ENCODE measurements around the gene RAD18.

The RAD18 gene

GRCh38 chr3:8962226-8962861 is 928 bp downstream of the RAD18 start:
- DNase-seq: no peak

DNA sequence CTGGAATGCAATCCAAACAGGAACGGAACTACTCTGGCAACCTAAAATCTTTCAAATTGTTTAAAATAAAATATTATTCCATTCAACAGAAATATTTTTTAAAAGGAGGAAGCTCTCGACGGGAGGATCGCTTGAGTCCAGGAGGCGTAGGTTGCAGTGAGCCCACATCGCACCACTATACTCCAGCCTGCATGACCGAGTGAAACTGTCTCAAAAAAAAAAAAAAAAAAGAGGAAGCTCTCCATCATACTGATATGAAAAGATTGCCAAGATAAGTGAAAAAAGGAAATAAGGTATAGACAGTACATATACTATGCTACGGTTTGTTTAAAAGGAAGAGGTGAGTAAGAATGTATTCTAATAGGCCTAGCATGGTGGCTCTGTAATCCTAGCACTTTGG is 3.6 kb downstream of the RAD18 start:
- DNase-seq: no peak

- no peak for DNase-seq
Measured at GRCh38 chr3:8954938-8955763, 8.1 kb downstream of the RAD18 start.

DNA sequence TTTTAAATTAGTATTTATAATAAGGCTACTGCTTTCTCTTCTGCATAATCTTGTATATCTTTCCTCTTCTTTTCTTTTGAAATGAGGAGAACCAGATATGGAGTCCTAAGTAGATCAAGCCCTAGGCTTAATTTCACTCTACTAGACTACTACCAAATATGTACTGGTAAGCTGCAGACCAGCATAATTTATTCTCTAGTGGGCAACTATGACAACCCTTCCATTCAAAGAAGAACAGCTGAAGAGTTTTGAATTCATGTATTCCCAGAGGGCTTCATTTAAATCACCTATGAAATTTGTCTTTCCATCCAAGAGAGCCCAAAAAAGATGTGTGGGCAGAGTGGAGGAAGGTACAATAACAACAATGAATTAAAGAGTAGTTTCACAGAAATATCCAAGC is 10.0 kb downstream of the RAD18 start:
- DNase-seq: no peak

DNA sequence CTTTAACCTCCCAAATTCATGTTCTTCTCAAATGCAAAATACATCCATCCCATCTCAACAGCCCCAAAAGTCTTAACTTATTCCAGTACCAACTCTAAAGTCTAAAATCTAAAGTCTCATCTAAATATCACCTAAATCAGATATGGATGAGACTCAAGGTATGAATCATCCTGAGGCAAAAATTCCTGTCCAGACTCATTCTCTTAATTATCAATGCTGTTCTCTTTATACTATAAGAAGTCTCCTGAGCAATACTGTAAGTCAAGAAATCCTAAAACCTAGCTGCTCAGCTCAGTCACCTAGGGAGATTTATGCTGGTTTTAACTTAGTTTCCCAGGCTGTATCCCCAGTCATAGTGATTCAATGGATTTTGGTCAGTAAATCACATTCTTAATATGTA is 11.1 kb downstream of the RAD18 start:
- no peak for DNase-seq

DNA sequence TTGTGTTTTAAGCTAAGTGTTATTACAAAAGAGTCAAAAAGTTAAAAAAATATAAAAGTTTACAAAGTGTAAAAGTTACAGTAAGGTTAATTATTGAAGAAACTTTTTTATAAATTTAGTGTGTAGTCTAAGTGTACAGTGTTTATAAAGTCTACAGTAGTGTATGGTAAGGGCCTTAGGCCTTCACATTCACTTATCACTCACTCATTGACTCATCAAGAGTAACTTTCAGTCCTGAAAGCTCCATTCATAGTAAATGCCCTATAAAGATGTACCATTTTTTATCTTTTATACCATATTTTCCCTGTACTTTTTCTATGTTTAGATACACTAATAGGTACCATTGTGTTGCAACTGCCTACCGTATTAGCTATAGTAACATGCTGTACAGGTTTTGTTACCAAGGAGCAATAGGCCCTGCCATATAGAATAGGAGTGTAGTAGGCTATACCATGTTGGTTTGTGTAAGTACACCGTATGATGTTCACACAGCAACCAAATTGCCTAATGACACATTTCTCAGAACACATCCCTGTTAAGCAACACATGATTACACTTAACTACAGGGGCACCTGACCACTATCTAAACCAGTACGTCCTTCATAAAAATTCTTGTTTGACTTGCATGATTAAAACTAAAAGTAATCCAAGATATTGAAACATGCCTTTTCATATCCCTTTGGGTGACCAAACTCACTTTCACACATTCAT is 17.2 kb downstream of the RAD18 start:
- no peak for DNase-seq

- no peak for DNase-seq
Measured at GRCh38 chr3:8942746-8943488, 20.4 kb downstream of the RAD18 start.

DNA sequence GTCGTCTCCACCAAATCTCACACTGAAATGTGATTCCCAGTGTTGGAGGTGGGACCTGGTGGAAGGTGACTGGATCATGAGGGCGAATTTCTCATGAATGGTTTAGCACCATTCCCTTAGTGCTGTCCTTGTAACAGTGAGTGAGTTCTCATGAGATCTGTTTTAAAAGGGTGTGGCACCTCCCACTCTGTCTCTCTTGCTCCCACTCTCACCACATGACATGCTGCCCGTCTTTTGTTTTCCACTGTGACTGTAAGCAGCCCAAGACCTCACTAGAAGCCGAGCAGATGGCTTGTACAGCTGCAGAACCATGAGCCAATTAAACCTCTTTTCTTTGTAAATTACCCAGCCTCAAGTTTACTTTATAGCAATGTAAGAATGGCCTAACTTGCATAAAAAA is 21.2 kb downstream of the RAD18 start:
- DNase-seq: no peak

GRCh38 chr3:8938021-8938420 is 25.3 kb downstream of the RAD18 start:
- no peak for DNase-seq

DNA sequence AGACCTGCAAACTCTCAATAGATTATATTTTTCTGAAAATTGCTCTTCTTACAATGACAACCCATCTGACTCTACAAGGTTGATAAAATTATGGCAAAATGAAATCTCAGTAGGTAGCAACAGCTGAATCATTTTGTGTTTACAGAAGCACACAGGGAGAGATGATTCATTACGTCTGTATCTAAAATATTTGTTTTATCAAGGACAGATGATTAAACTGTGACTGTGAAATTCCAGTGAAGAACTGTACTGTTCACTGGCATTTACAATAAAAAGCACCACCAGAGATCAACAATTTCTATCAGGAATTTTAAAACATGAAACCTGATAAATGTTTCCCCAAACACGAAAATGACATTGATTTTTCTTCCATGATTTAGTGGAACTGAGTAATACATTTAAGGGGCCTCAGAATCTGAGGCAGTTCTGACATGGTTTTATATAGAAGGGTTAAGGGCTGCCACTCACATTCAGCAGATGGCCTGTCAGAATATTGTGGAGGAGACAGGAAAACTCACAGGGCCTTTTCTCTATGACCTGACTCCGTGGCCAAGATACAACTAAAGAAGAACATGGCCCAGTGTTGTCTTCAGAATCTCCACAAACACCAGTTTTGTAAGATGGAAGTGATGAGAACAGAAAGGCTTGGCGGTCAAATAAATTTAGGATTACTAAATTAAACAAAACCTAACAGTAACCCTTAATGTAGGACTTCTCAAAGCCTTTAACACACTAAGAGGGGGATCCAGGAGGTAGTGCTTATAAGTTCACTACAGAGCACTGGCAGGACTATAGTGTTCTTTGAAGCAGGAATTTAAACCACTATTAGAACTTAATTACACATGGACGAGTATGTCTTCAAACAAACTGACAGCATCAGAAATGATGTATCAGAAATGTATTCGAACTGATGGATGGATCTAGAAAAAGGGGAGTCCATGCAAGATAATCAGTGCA is 25.9 kb downstream of the RAD18 start:
- no peak for DNase-seq

DNA sequence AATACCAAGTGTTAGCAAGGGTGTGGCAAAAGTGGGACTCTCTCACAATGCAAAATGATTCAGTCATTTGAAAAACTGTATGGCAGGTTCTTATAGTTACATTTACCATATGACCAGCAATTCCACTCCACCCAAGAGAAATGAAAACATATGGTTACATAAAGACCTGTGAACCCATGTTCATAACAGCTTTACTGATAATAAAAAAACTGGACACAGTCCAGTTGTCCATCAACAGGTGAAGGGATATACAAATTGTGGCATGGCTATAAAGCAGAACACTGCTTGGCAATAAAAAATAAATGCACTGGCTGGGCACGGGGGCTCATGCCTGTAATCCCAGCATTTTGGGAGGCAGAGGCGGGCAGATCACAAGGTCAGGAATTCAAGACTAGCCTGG is 30.8 kb downstream of the RAD18 start:
- no peak for DNase-seq

DNA sequence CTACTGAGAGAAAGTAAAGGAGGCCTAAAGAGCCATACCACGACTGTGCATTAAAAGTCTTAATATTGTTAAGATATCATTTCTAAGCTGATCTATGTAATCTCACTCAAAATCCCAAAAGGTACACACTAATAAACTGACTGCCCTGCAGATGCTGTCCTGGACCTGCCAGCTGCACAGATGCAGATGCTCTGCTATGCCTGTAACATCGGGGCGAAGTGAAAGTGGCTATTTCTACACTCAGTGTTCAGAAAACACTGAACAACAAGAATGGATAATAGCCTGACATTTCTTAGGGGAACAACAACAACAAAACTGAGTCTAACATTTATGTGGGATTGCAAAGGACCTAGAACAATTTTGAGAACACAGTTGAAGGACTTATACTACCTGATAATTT is 31.9 kb downstream of the RAD18 start:
- DNase-seq: no peak

- DNase-seq: no peak
Measured at GRCh38 chr3:8929860-8930259, 33.4 kb downstream of the RAD18 start.

GRCh38 chr3:8914491-8914890 is 48.8 kb downstream of the RAD18 start:
- DNase-seq: no peak

GRCh38 chr3:8911781-8912180 is 51.5 kb downstream of the RAD18 start:
- DNase-seq: no peak

DNA sequence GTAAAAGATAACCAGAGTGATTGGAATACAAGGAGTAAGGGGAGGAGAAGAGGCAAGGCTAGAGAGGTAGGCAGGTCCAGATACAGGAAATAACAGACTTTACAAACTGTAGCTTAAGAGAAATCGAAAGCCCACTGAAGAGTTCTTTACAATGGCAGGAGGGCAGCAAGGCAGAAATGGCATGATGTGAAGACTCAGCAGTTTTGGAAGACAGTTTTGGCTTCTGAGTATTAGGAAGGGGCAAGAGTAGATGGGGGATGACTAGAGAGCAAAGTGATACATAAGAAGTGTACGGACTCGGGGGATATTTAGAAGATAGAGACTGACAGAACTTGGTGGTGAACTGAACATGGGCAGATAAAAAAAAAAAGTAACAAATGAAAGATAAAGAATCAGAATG is 54.1 kb downstream of the RAD18 start:
- no peak for DNase-seq

DNA sequence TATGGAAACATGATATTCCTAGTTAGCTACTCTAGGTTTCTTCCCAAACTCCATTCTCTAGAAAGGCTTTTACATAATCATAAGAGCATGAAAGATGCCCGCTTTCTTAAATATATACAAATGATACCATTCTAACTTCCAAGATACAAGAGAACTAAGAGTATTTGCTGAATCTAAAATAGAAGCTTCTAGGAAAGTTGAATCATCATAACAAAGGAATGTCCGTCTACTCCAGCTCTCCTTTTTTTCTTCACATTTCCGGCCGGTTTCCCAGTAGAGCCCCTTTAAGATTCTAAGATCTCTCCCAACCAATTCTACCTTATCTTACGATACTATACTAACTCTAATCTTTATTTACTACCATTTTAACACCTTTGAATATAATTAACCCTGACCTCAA is 60.1 kb downstream of the RAD18 start:
- DNase-seq: no peak

DNA sequence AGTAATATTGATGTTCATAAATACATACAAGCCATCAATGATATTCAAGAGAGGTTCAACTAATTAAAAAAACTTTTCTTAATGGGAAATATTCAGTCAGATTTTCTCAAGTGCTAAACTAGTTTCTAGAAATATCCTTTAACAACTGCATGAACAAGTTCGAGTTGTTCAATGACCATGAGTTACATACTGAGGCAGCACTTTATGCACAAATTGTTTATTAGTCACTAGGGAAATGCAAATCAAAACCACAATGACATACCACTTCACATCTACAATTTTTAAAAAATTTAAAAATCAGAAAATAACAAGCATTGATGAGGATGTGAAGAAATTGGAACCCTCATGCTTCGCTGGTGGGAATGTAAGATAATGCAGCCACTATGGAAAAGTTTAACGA is 62.4 kb downstream of the RAD18 start:
- DNase-seq: no peak

- no peak for DNase-seq
Measured at GRCh38 chr3:8899876-8900460, 63.3 kb downstream of the RAD18 start.

DNA sequence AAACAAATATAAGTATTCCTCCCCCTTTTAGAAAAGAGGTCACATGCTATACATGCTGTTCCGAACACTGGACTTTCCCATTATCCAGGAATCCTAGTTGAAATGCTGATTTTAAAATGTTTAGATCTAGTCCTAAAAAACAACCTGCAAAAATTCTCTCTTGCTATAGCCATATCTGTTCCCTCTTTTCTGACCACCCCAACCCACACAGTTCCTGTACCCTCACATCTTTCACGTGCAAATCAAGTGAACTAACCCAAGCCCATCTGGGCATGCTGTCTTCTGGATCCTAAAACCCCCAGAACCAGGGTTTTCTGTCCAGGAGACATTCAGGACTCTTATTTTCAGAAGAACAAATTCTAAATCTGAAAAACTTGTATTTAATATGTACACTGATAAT is 67.4 kb downstream of the RAD18 start:
- no peak for DNase-seq

DNA sequence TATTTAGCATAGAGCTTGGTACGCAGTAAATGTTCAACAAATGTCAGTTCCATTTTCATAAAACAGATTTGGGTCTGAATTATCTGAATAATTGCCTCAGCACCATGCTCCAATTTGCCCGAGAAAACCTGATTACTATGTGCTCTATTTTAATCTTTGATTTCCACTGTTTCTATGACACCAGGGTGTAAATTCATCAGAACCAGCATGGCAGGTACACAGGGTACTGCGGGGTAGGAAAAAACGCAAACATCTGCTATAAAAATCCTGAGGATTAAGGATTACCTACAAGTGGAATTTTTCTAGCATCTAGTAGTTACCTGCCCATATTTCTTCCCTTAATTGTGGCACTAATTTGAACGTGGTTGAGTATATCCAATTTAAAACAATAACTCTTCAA is 70.3 kb downstream of the RAD18 start:
- DNase-seq: no peak

GRCh38 chr3:8891774-8892173 is 71.5 kb downstream of the RAD18 start:
- DNase-seq: no peak

Measured in cerebellar nuclear complex (tissue), 1 donor.